Measurements from ENCODE around the gene S100A11. TPM values are rescaled to one million over a fixed set of nuclear protein-coding genes. Genes with fewer than 3 reads are reported as not detected.

The S100A11 gene
- total RNA-seq, 2 donors from 2014 or later, result 252 to 355 TPM

Other genes with a start within 250 kb of the S100A11 start
- gene TDRKH, start 246.5 kb downstream of the S100A11 start, total RNA-seq, result 10 to 100 TPM; 26.3 to 29.3 TPM
- gene LINGO4, start 231.6 kb downstream of the S100A11 start, total RNA-seq, result under 1 TPM; 0.19 to 0.88 TPM
- gene RORC, start 205.2 kb downstream of the S100A11 start, total RNA-seq, result 10 to 100 TPM in 1 of 2 donors, 1 to 10 TPM in 1; 1.8 to 10.3 TPM
- 1 to 10 TPM; 2.1 to 4.4 TPM for gene C2CD4D, start 197.2 kb downstream of the S100A11 start, total RNA-seq
- under 1 TPM in 1 of 2 donors, not detected in 1; 0.25 TPM for gene THEM5, start 183.3 kb downstream of the S100A11 start, total RNA-seq
- gene THEM4, start 127.5 kb downstream of the S100A11 start, total RNA-seq, result 10 to 100 TPM; 40.5 to 41.5 TPM
- gene S100A10, start 43.1 kb downstream of the S100A11 start, total RNA-seq, result 100 to 1,000 TPM in 1 of 2 donors, 10 to 100 TPM in 1; 76.6 to 138 TPM
- gene TCHHL1, start 52.1 kb upstream of the S100A11 start, total RNA-seq, result not detected
- gene TCHH, start 78.4 kb upstream of the S100A11 start, total RNA-seq, result under 1 TPM in 1 of 2 donors, not detected in 1; 0.05 TPM
- gene RPTN, start 122.2 kb upstream of the S100A11 start, total RNA-seq, result not detected
- not detected for gene HRNR, start 187.2 kb upstream of the S100A11 start, total RNA-seq